Cardiac fibroblast (primary cell): ENCODE data around the gene PGM2.
A peak's percentile ranks its signal among the peaks of the same experiment; 100 is the strongest.

Experiments
- DNase-seq, 2 donors: peaks; one replicate each; pipeline versions ENCODE4 v3.0.0 to v3.0.0-alpha.2; 2010; ENCODE audit warnings: low read depth in 2 of 2
- H3K4me3 ChIP-seq, 2 donors: replicated peaks in 1 of 2; 1 replicate in 1 of 2; 2 replicates in 1 of 2; pipeline ENCODE4 v1.5.1; 2011; ENCODE audit warnings: low read depth in 2 of 2, low read length in 2 of 2, mild to moderate bottlenecking in 2 of 2, moderate library complexity in 1 of 2
- TF ChIP-seq, protein P1 (sequence below): IDR thresholded peaks from one replicate; pipeline ENCODE4 v1.5.1; 2011; ENCODE audit warnings: low read depth, mild to moderate bottlenecking, low read length, inconsistent platforms

The PGM2 gene

DNA sequence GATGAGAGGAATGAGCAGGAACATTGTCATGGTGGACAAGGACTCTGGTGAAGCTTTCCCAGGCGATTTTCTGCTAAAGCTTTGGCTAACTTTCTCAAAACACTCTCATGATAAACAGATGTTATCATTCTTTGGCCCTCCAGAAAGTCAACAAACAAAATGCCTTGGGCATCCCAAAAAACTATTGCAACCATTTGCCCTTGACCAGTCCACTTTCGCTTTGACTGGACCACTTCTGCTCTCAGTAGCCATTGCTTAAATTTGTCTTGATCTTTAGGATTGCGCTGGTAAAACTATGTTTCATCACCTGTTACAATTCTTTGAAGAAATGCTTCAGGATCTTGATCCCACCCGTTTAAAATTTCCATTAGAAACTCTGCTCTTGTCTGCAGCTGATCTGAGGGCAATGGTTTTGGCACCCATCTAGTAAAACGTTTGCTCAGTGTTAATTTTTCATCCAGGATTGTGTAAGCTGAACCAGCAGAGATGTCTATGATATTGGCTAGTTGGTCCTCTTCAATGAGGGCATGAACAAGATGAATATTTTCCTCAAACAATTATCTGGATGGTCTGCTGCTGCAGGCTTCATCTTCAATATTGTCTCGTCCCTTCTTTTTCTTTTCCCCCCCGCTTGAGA is 79.2 kb downstream of the PGM2 start:
- no peak overlapping the region for H3K4me3 ChIP-seq
- TF ChIP-seq, protein P1, sequence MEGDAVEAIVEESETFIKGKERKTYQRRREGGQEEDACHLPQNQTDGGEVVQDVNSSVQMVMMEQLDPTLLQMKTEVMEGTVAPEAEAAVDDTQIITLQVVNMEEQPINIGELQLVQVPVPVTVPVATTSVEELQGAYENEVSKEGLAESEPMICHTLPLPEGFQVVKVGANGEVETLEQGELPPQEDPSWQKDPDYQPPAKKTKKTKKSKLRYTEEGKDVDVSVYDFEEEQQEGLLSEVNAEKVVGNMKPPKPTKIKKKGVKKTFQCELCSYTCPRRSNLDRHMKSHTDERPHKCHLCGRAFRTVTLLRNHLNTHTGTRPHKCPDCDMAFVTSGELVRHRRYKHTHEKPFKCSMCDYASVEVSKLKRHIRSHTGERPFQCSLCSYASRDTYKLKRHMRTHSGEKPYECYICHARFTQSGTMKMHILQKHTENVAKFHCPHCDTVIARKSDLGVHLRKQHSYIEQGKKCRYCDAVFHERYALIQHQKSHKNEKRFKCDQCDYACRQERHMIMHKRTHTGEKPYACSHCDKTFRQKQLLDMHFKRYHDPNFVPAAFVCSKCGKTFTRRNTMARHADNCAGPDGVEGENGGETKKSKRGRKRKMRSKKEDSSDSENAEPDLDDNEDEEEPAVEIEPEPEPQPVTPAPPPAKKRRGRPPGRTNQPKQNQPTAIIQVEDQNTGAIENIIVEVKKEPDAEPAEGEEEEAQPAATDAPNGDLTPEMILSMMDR: no peak
- no peak for DNase-seq

DNA sequence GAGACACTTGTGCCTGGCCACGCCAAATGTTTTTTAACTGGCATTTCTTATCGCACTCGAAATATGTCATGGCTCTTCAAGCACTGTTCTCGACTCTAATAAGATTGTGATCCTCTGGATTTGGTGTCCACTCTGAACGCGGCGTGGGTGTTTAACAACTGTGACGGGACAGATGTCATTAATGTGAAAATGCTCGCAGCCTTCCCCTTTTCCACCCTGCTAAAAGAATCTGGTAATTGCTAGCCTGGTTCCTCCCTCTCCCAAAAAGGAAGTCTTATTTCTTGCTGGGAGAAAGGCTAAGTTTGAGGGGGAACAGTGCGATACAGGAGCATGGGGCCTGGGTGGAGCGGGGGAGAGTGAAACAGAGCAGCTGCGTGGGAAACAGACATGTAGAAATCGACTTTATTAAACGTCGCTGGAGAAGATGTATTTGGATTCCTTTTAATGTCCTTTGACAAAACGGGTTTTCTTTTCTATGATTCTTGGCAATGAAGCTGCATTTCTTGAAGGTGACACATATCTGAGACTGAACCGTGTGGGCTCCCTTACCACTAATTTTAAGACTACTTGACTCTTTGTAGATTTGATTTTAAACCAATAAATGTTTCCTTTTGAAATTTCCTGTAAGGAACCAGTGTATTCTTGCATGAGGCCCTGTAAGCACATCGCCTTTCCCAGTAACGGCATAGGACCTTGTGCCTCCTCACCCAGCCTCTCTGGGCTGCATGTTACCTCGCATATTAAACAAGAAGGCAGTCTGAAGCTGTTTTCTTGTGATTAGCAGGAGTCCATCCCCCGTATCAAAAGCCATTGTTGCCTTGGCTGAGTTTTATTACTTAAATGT is 82.2 kb downstream of the PGM2 start:
- peak overlapping the region in 1 of 2 donors; percentile 33 for H3K4me3 ChIP-seq
- TF ChIP-seq, protein P1: no peak
- DNase-seq: peak; percentile 59 to 81

DNA sequence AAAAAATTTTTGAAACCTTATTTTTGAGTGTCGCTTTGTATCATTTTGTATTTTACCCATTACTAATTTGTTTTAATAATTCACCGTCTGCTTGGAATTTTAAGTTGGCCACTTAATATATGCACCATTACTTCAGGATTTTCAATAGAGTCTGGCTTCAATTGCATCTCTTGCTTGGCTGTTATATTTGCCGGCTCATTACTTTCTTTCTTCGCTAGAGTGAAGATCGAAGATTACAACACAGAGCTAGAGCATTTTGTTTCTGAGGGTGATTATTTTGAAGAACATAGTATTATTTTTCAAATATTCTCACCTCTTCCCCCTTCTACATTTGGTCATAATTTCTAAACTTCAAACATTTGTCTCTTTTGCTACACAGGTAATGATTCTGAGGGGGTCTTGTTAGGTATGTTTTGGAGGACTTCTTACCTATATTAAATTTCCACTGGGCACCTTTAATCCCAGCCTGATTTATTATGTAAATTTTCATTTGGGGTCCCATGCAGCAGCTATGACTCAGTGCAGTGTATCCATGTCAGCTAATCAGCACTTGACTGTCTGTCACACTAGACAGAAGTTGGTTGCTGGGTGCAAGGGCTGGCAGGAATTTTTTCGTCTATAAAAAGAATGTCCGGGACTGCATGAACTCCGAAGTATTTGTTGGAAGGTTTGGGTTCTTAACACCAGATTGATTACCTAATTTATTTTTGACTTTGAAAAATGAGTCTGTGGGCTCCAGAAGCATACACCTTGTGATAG is 83.0 kb downstream of the PGM2 start:
- DNase-seq: no peak
- TF ChIP-seq, protein P1: no peak
- no peak overlapping the region for H3K4me3 ChIP-seq

DNA sequence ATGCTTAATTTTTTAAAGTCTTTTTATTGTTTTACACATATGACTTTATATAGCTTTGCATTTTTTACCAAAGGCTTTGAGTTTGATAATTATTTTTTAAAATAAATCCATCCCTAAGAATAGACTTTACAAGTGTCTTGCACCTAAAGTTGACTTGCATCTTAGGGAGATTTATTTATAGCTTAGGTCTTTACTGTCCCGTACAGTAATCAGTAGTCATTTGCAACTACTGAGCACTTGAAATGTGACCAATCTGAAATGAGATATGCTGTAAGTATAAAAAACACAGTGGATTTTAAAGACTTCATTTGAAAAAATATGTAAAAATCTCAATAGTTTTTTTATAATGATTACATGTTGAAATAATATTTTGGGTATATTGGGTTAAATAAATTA is 83.6 kb downstream of the PGM2 start:
- DNase-seq: no peak
- H3K4me3 ChIP-seq: no peak overlapping the region
- TF ChIP-seq, protein P1: no peak
